ENCODE measurements around the gene BACH1.

The BACH1 gene

GRCh38 chr21:29295066-29295650 is 3.6 kb upstream of the BACH1 start:
- no peak for DNase-seq

- no peak for DNase-seq
These were observed 2.3 kb upstream of the BACH1 start for GRCh38 chr21:29296446-29296845.

GRCh38 chr21:29297483-29298347 is 1.0 kb upstream of the BACH1 start:
- peak; percentile 18 for DNase-seq

- DNase-seq = peak; percentile 90
These were observed 559 bp downstream of the BACH1 start for GRCh38 chr21:29299046-29299915.

GRCh38 chr21:29299916-29300806 is 1.4 kb downstream of the BACH1 start:
- peak; percentile 80 for DNase-seq

GRCh38 chr21:29300807-29301138 is 2.1 kb downstream of the BACH1 start:
- no peak for DNase-seq

- no peak for DNase-seq
These were observed 3.0 kb downstream of the BACH1 start for GRCh38 chr21:29301691-29302090.

- no peak for DNase-seq
These were observed 3.7 kb downstream of the BACH1 start for GRCh38 chr21:29302359-29302875.

- no peak for DNase-seq
These were observed 4.6 kb downstream of the BACH1 start for GRCh38 chr21:29303288-29303687.

- DNase-seq = no peak
These were observed 5.9 kb downstream of the BACH1 start for GRCh38 chr21:29304597-29304996.

- DNase-seq = no peak
These were observed 6.3 kb downstream of the BACH1 start for GRCh38 chr21:29305068-29305467.

GRCh38 chr21:29305561-29305960 is 6.8 kb downstream of the BACH1 start:
- no peak for DNase-seq

- no peak for DNase-seq
These were observed 8.2 kb downstream of the BACH1 start for GRCh38 chr21:29306920-29307319.

- DNase-seq = no peak
These were observed 9.2 kb downstream of the BACH1 start for GRCh38 chr21:29307718-29308455.

GRCh38 chr21:29308456-29308783 is 9.7 kb downstream of the BACH1 start:
- no peak for DNase-seq

- DNase-seq = no peak
These were observed 11.0 kb downstream of the BACH1 start for GRCh38 chr21:29309703-29310102.

GRCh38 chr21:29311802-29312201 is 13.1 kb downstream of the BACH1 start:
- no peak for DNase-seq

- peak; percentile 74 for DNase-seq
These were observed 14.3 kb downstream of the BACH1 start for GRCh38 chr21:29312981-29313380.

GRCh38 chr21:29313662-29314408 is 15.1 kb downstream of the BACH1 start:
- DNase-seq = no peak

- no peak for DNase-seq
These were observed 16.5 kb downstream of the BACH1 start for GRCh38 chr21:29315131-29315749.

Measured in eye (tissue), 1 donor.